ENCODE results near the gene EXTL1. TPM values are rescaled to one million over a fixed set of nuclear protein-coding genes. Genes with fewer than 3 reads are reported as not detected.

Gene EXTL1
- total RNA-seq, 1 experiment from 2014 or later, result 0.26 TPM

GRCh38 chr1:26045722-26046245 is 24.2 kb downstream of the EXTL1 start, which contains the start of gene SLC30A2:
SLC30A2 (minus strand) TSS chr1:26046118; CDS start chr1:26045896, 222 bp downstream.
- H3K4me3 ChIP-seq (ENCODE audit: low read length), result peak within 1 kb of the TSS; percentile 30
- H3F3A ChIP-seq (ENCODE audit: low read length, unreplicated experiment), result no peaks in the 10 kb centered on the region
- H3K27ac ChIP-seq (ENCODE audit: low read length), result no peak within 1 kb of the TSS
- no peaks in the 10 kb centered on the region for H3K79me2 ChIP-seq (ENCODE audit: low read length)
- H3K36me3 ChIP-seq (ENCODE audit: low read depth, low read length), result no peaks in the 10 kb centered on the region
- DNase-seq (no peak), ATAC-seq (peak; percentile 15; the same call in 1 of the 2 replicates)
- no TSS peak for BruUV-seq (replicated peaks)
- no peak for TF ChIP-seq CTCF (conservative IDR thresholded peaks at IDR 0.05; ENCODE audit: low read depth, low read length)
- TF ChIP-seq EZH2 (IDR thresholded peaks at IDR 0.05; ENCODE audit: low read length, unreplicated experiment), result peak; percentile 96
- peak; percentile 74; the same call in 1 of the 2 replicates for TF ChIP-seq EZH2phosphoT487 (IDR thresholded peaks at IDR 0.05; ENCODE audit: borderline replicate concordance, low read length)
- no peaks in the 10 kb centered on the region for H3K4me1 ChIP-seq (ENCODE audit: insufficient read depth, low read length)
- H3K9me3 ChIP-seq (ENCODE audit: low read length), result no peaks in the 10 kb centered on the region
- intact Hi-C loops (cut with micrococcal nuclease), result no loop called here
- peaks cover 35% of the 10 kb centered on the region for H3K27me3 ChIP-seq (ENCODE audit: low read length)
- peak within 1 kb of the TSS; percentile 53; the same call in 1 of the 2 replicates for H2AFZ ChIP-seq (ENCODE audit: low read length)
- no peaks in the 10 kb centered on the region for H3K9me2 ChIP-seq (replicated peaks; ENCODE audit: low read length)
- ChIA-PET CTCF (no interaction called here), POLR2A (ENCODE audit: unreplicated experiment) (no interaction called here)
- H4K20me1 ChIP-seq (ENCODE audit: low read length), result no peaks in the 10 kb centered on the region
- peak within 1 kb of the TSS; percentile 57 for H3K4me2 ChIP-seq (ENCODE audit: low read length)
- no peak within 1 kb of the TSS for H3K9ac ChIP-seq (ENCODE audit: low read length)

GRCh38 chr1:26046246-26047095 is 24.9 kb downstream of the EXTL1 start:
- H3K27ac ChIP-seq (ENCODE audit: low read length), result no peak overlapping the region
- intact Hi-C loops (cut with micrococcal nuclease), result no loop called here
- ATAC-seq (no peak), DNase-seq (no peak)
- TF ChIP-seq CTCF (conservative IDR thresholded peaks at IDR 0.05; ENCODE audit: low read depth, low read length) (no peak), EZH2phosphoT487 (IDR thresholded peaks at IDR 0.05; ENCODE audit: borderline replicate concordance, low read length) (no peak), EZH2 (IDR thresholded peaks at IDR 0.05; ENCODE audit: low read length, unreplicated experiment) (no peak)
- H3K79me2 ChIP-seq (ENCODE audit: low read length), result no peaks in the 10 kb centered on the region
- no TSS peak for BruUV-seq (replicated peaks)
- H3K27me3 ChIP-seq (ENCODE audit: low read length), result peaks cover 35% of the 10 kb centered on the region
- H4K20me1 ChIP-seq (ENCODE audit: low read length), result no peaks in the 10 kb centered on the region
- H3K4me1 ChIP-seq (ENCODE audit: insufficient read depth, low read length), result no peaks in the 10 kb centered on the region
- H3K4me2 ChIP-seq (ENCODE audit: low read length), result peak overlapping the region; percentile 57
- POLR2A ChIA-PET (ENCODE audit: unreplicated experiment), result no interaction called here
- CTCF ChIA-PET, result no interaction called here
- H3K4me3 ChIP-seq (ENCODE audit: low read length), result peak overlapping the region; percentile 30
- H3K36me3 ChIP-seq (ENCODE audit: low read depth, low read length), result no peaks in the 10 kb centered on the region
- no peaks in the 10 kb centered on the region for H3K9me2 ChIP-seq (replicated peaks; ENCODE audit: low read length)
- no peaks in the 10 kb centered on the region for H3K9me3 ChIP-seq (ENCODE audit: low read length)
- no peak overlapping the region for H3K9ac ChIP-seq (ENCODE audit: low read length)
- H3F3A ChIP-seq (ENCODE audit: low read length, unreplicated experiment), result no peaks in the 10 kb centered on the region
- H2AFZ ChIP-seq (ENCODE audit: low read length), result no peak overlapping the region

Measured in PC-3 (cell line).